Osteoblast (primary cell): ENCODE results near the gene RNF141. TPM values are rescaled to one million over a fixed set of nuclear protein-coding genes. Genes with fewer than 3 reads are reported as not detected.

Source experiments
- DNase-seq: peaks from one replicate; pipeline ENCODE4 v3.0.0; 2011; ENCODE audit warnings: low spot score, mixed read lengths; ENCODE audit not compliant: insufficient read length; ENCODE audit errors: missing footprints
- H2AFZ ChIP-seq: 2 replicates; pipeline ENCODE4 v1.6.0; 2011; ENCODE audit warnings: mild to moderate bottlenecking, low read length
- H3K27ac ChIP-seq: 2 replicates; pipeline ENCODE4 v1.5.1; 2011; ENCODE audit warnings: mild to moderate bottlenecking, low read depth, low read length, moderate library complexity
- H3K27me3 ChIP-seq: 2 replicates; pipeline ENCODE4 v1.6.0; 2012; ENCODE audit warnings: mild to moderate bottlenecking, control low read depth, inconsistent platforms, low read length, moderate library complexity; ENCODE audit not compliant: insufficient read depth
- H3K36me3 ChIP-seq: 2 replicates; pipeline ENCODE4 v1.5.1; 2011; ENCODE audit warnings: mild to moderate bottlenecking, low read length, control low read depth, moderate library complexity; ENCODE audit not compliant: insufficient read depth
- H3K4me1 ChIP-seq: 2 replicates; pipeline ENCODE4 v1.5.1; 2011; ENCODE audit warnings: mild to moderate bottlenecking, low read length, control low read depth, moderate library complexity; ENCODE audit not compliant: insufficient read depth
- H3K4me2 ChIP-seq: 2 replicates; pipeline ENCODE4 v1.6.0; 2011; ENCODE audit warnings: mild to moderate bottlenecking, low read length; ENCODE audit not compliant: insufficient read depth
- H3K4me3 ChIP-seq: fragments of 200-600 bp; sonication (generic); 3 replicates; pipeline ENCODE4 v1.5.1; 2012; ENCODE audit warnings: mild to moderate bottlenecking, low read length, inconsistent platforms; ENCODE audit not compliant: insufficient read depth
- H3K79me2 ChIP-seq: 2 replicates; pipeline ENCODE4 v1.6.0; 2012; ENCODE audit warnings: mild to moderate bottlenecking, low read length, control low read depth, inconsistent platforms; ENCODE audit not compliant: insufficient read depth
- H3K9me3 ChIP-seq: 2 replicates; pipeline ENCODE4 v1.5.1; 2011; ENCODE audit warnings: low read depth, low read length, control low read depth
- H4K20me1 ChIP-seq: 2 replicates; pipeline ENCODE4 v1.6.0; 2012; ENCODE audit warnings: mild to moderate bottlenecking, low read length, control low read depth; ENCODE audit not compliant: insufficient read depth
- total RNA-seq: library from RNA; depleted of rRNA; stranded (reverse); fragments of >200 nt; gene quantifications from 2 replicates; pipeline ENCODE4 v1.2.3, GENCODE V29; 2012
- TF ChIP-seq, protein P1 (sequence below): IDR thresholded peaks from 2 replicates; pipeline ENCODE4 v1.5.1; 2011; ENCODE audit warnings: mild to moderate bottlenecking, low read depth, low read length, moderate library complexity; ENCODE audit errors: extremely low read depth

The RNF141 gene
- total RNA-seq, 1 donor = 29.3 TPM

DNA sequence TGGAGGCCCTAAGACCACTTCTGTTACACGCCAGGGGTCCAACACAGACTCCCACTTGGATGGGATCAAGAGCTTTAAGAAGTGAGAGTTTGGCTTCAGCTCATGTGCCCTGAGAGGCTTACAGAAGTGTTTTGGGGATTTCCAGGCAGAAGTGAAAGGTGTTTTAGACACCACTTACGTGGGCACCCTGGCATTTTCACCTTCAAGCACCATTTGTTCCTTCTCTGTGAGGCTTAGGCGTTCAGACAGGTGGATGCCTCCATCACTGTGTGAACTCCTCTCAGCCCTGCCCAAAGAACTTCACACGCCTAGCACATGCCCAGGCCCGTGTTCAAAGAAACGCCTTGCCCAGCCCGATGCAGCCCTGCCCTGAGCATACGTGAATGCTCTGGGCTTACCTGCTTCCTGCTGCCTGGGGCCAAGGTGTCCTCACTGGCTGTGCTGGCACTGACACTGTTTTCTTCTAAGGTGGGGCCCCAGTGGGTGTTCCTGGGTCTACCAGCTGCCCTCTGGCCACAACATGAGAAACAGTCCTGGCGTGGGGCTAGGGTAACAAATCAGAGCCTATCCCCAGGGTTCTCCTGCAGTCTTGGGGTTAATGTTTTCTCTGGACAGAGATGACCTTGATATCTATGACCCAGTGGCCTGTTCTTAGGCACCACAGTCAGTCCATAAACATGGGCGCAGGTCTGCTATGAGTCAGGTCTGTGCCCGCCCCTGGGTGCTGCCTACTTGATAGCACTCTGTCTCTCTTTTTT, 51.9 kb downstream of the RNF141 start:
- Histone ChIP-seq H3K36me3 (peaks cover 6% of the 10 kb centered on the region), H2AFZ (no peak overlapping the region), H3K9me3 (no peaks in the 10 kb centered on the region), H3K4me1 (peaks cover 21% of the 10 kb centered on the region), H3K4me2 (no peak overlapping the region), H4K20me1 (peaks cover 6% of the 10 kb centered on the region), H3K27ac (no peak overlapping the region), H3K27me3 (no peaks in the 10 kb centered on the region), H3K4me3 (no peak overlapping the region), H3K79me2 (no peaks in the 10 kb centered on the region)
- no peak for DNase-seq
- TF ChIP-seq, protein P1, sequence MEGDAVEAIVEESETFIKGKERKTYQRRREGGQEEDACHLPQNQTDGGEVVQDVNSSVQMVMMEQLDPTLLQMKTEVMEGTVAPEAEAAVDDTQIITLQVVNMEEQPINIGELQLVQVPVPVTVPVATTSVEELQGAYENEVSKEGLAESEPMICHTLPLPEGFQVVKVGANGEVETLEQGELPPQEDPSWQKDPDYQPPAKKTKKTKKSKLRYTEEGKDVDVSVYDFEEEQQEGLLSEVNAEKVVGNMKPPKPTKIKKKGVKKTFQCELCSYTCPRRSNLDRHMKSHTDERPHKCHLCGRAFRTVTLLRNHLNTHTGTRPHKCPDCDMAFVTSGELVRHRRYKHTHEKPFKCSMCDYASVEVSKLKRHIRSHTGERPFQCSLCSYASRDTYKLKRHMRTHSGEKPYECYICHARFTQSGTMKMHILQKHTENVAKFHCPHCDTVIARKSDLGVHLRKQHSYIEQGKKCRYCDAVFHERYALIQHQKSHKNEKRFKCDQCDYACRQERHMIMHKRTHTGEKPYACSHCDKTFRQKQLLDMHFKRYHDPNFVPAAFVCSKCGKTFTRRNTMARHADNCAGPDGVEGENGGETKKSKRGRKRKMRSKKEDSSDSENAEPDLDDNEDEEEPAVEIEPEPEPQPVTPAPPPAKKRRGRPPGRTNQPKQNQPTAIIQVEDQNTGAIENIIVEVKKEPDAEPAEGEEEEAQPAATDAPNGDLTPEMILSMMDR = no peak

DNA sequence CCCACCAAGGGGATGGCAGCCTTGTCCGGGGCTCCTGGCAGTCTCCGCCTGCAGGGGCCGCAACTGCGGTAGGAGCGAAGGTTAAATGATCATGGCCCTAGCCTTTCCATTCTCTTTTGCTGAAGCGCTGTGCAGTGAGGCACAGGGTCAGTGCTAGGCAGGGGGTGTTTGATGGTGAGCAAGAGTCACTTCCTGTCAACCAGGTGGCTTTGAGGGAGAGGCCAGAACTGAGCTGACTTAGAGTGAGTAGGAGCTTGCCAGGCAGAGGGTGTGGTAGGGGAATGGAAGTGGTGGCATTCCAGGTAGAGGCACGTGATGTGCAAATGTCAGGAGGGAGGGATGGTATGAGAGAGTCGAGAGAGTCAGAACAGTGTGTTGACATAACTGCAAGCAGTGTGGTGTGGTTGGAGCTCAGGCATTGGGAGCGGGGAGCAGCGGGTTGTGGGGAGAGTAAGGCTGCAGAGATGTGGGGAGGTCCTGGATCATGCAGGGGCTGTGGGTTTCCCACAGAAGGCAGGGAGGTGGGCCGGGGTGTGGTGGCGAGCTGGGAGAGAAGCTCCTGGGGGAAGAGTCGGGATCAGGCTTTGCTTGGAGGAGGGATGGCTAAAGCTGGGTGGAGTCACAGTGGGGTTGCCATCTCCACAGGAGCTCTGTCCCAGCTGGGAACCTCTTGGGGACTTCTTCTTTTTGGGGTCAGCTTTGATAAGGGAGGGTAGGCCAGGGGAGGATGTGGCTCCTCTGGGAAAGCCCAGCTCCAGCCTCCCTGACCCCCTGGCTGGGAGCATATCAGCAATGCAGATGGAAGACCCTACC, 52.7 kb downstream of the RNF141 start:
- no peak overlapping the region for H3K27ac ChIP-seq
- H3K4me3 ChIP-seq = no peak overlapping the region
- H3K9me3 ChIP-seq = no peaks in the 10 kb centered on the region
- no peaks in the 10 kb centered on the region for H3K27me3 ChIP-seq
- peaks cover 21% of the 10 kb centered on the region for H3K4me1 ChIP-seq
- TF ChIP-seq, protein P1 = no peak
- DNase-seq = peak; percentile 69
- H3K4me2 ChIP-seq = no peak overlapping the region
- H4K20me1 ChIP-seq = peaks cover 6% of the 10 kb centered on the region
- peaks cover under 1% of the 10 kb centered on the region for H3K36me3 ChIP-seq
- H3K79me2 ChIP-seq = no peaks in the 10 kb centered on the region
- H2AFZ ChIP-seq = no peak overlapping the region

DNA sequence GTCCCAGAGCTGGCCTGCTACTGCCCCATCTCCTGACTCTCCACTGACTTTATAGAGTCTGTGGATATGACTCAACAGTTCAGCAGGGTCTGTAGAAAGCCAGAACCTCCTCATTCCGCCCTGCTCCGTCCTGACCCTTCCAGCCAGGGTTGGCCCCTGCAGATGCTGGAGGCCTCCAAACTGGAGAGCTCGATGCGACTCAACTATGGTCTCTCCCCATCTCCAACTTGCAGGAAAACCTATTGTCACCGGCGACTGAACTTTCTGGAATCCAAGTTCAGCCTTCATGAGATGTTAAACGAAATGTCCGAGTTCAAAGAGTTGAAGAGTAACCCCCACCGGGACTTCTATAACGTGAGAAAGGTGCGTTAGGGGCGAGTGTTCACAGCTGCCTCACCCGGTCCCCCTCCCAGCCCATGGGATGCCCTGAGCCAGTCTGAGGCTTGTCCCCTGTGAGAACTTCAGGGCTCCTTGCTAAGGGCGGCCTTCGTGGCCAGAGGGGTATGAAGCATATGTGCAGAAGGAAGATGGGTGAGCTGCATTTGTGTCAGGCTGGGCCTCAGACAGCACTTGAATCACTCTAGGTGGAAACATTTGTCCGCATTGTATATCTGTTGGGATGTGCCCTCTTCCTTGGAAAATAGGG, 53.9 kb downstream of the RNF141 start:
- H3K79me2 ChIP-seq = no peaks in the 10 kb centered on the region
- peaks cover 21% of the 10 kb centered on the region for H3K4me1 ChIP-seq
- no peak overlapping the region for H3K27ac ChIP-seq
- TF ChIP-seq, protein P1 = no peak
- H3K4me3 ChIP-seq = no peak overlapping the region
- DNase-seq = no peak
- no peaks in the 10 kb centered on the region for H3K27me3 ChIP-seq
- peaks cover 6% of the 10 kb centered on the region for H4K20me1 ChIP-seq
- no peak overlapping the region for H2AFZ ChIP-seq
- no peak overlapping the region for H3K4me2 ChIP-seq
- no peaks in the 10 kb centered on the region for H3K9me3 ChIP-seq
- no peaks in the 10 kb centered on the region for H3K36me3 ChIP-seq
